GM23338 (cell line): ENCODE data around the gene CENPS. TPM values are rescaled to one million over a fixed set of nuclear protein-coding genes. Genes with fewer than 3 reads are reported as not detected.

Experiments
- ATAC-seq: fragments of 200-7000 bp; cut with Tn5 transposase; 3 replicates; pipeline ENCODE4 v1.9.1; 2020
- DNase-seq: peaks from one replicate; pipeline ENCODE4 v3.0.0-alpha.2; 2015; ENCODE audit warnings: low spot score
- H2AFZ ChIP-seq: fragments of 200-600 bp; sonication (generic); 2 replicates; pipeline ENCODE4 v1.8.0; 2016; ENCODE audit warnings: antibody characterized with exemption, mild to moderate bottlenecking, moderate library complexity
- H3F3A ChIP-seq: fragments of 200-600 bp; sonication (generic); replicated peaks from 2 replicates; pipeline ENCODE4 v1.8.0; 2017; ENCODE audit warnings: antibody characterized with exemption, mixed run types, low read depth
- H3K27ac ChIP-seq: fragments of 200-600 bp; sonication (generic); 2 replicates; pipeline ENCODE4 v1.6.1; 2016; ENCODE audit warnings: low read depth
- H3K27me3 ChIP-seq: fragments of 200-600 bp; sonication (generic); 2 replicates; pipeline ENCODE4 v1.8.0; 2016; ENCODE audit warnings: mild to moderate bottlenecking, mixed run types, moderate library complexity; ENCODE audit not compliant: insufficient read depth
- H3K36me3 ChIP-seq: fragments of 200-600 bp; sonication (generic); 2 replicates; pipeline ENCODE4 v1.8.0; 2016; ENCODE audit warnings: mild to moderate bottlenecking; ENCODE audit not compliant: insufficient read depth
- H3K4me1 ChIP-seq: fragments of 200-600 bp; sonication (generic); 2 replicates; pipeline ENCODE4 v1.8.0; 2016; ENCODE audit warnings: mild to moderate bottlenecking, moderate library complexity; ENCODE audit not compliant: insufficient read depth
- H3K4me2 ChIP-seq: fragments of 200-600 bp; sonication (generic); 2 replicates; pipeline ENCODE4 v1.7.1; 2017; ENCODE audit warnings: mixed run types
- H3K4me3 ChIP-seq: fragments of 200-600 bp; sonication (generic); 2 replicates; pipeline ENCODE4 v1.6.1; 2016; ENCODE audit warnings: mixed run types
- H3K79me2 ChIP-seq: fragments of 200-600 bp; sonication (generic); replicated peaks from 2 replicates; pipeline ENCODE4 v1.8.0; 2017; ENCODE audit warnings: mild to moderate bottlenecking; ENCODE audit not compliant: insufficient read depth
- H3K9me2 ChIP-seq: fragments of 200-600 bp; sonication (generic); 2 replicates; pipeline ENCODE4 v1.8.0; 2017; ENCODE audit not compliant: insufficient read depth
- H4K20me1 ChIP-seq: fragments of 200-600 bp; sonication (generic); replicated peaks from 2 replicates; pipeline ENCODE4 v1.8.0; 2017; ENCODE audit warnings: mild to moderate bottlenecking; ENCODE audit not compliant: insufficient read depth
- H3K27ac Mint-ChIP-seq: 2 replicates; pipeline ENCODE4 v1.8.0; 2020; ENCODE audit warnings: inconsistent platforms, mild to moderate bottlenecking, moderate library complexity, mixed read lengths
- H3K27me3 Mint-ChIP-seq: 3 replicates; pipeline ENCODE4 v1.8.0; 2022; ENCODE audit warnings: low read depth, mild to moderate bottlenecking, moderate library complexity, mixed read lengths, inconsistent platforms; ENCODE audit not compliant: insufficient read depth, poor library complexity
- H3K36me3 Mint-ChIP-seq: 3 replicates; pipeline ENCODE4 v1.8.0; 2021; ENCODE audit warnings: low read depth, mild to moderate bottlenecking, inconsistent platforms, moderate library complexity, mixed read lengths
- H3K4me1 Mint-ChIP-seq: 3 replicates; pipeline ENCODE4 v1.8.0; 2020; ENCODE audit warnings: mild to moderate bottlenecking, inconsistent platforms, mixed read lengths
- H3K4me3 Mint-ChIP-seq: 3 replicates; pipeline ENCODE4 v1.8.0; 2021; ENCODE audit warnings: moderate library complexity, mild to moderate bottlenecking, inconsistent platforms, mixed read lengths
- H3K9me3 Mint-ChIP-seq: 3 replicates; pipeline ENCODE4 v1.8.0; 2020; ENCODE audit warnings: moderate library complexity, mild to moderate bottlenecking, inconsistent platforms, mixed read lengths
- CREB1 ChIP-seq: fragments of 250-450 bp; sonication (Bioruptor Pico); IDR thresholded peaks from 2 replicates; pipeline ENCODE4 v1.5.0; 2020; ENCODE audit warnings: low read depth, mild to moderate bottlenecking, moderate library complexity
- EZH2 ChIP-seq: fragments of 200-600 bp; sonication (generic); IDR thresholded peaks from one replicate; pipeline ENCODE4 v1.8.0; 2017; ENCODE audit warnings: antibody characterized with exemption, mild to moderate bottlenecking, low read depth; ENCODE audit not compliant: unreplicated experiment
- EZH2phosphoT487 ChIP-seq: fragments of 200-600 bp; sonication (generic); IDR thresholded peaks from one replicate; pipeline ENCODE4 v1.8.1; 2018; ENCODE audit warnings: antibody characterized with exemption; ENCODE audit not compliant: unreplicated experiment
- JUNB ChIP-seq: IDR thresholded peaks from one replicate; pipeline ENCODE4 v1.6.1; 2016; ENCODE audit warnings: antibody characterized with exemption; ENCODE audit not compliant: unreplicated experiment
- NANOG ChIP-seq: IDR thresholded peaks from 2 replicates; pipeline ENCODE4 v1.6.1; 2016; ENCODE audit warnings: antibody characterized with exemption, borderline replicate concordance
- STAT1 ChIP-seq: IDR thresholded peaks from one replicate; pipeline ENCODE4 v1.6.1; 2016; ENCODE audit warnings: antibody characterized with exemption; ENCODE audit not compliant: unreplicated experiment
- ZNF114 ChIP-seq: fragments of 250-450 bp; sonication (Bioruptor Pico); IDR thresholded peaks from 2 replicates; pipeline ENCODE4 v1.5.0; 2020; ENCODE audit warnings: mild to moderate bottlenecking, moderate library complexity
- ZNF331 ChIP-seq: fragments of 250-450 bp; sonication (Bioruptor Pico); IDR thresholded peaks from 2 replicates; pipeline ENCODE4 v1.5.0; 2020; ENCODE audit warnings: low read depth, mild to moderate bottlenecking, moderate library complexity
- polyA plus RNA-seq: library from polyadenylated mRNA; unstranded; fragments of >200 nt; fragmentation: Nextera tagmentation; extraction: Ambion mirVana; gene quantifications from 2 replicates; pipeline ENCODE4 v1.2.1, GENCODE V29; 2016
- total RNA-seq: library from RNA; depleted of rRNA; stranded (reverse); fragments of >200 nt; shearing (Covaris generic); gene quantifications from 2 replicates; pipeline ENCODE4 v1.2.3, GENCODE V29; 2014
- TF ChIP-seq, protein P1 (sequence below), 2 experiments: fragments of 200-600 bp in 1 of 2; sonication (generic) in 1 of 2; conservative IDR thresholded peaks; 2 replicates each; pipeline versions ENCODE4 v1.5.1 to v1.6.1; 2016 to 2017; ENCODE audit warnings: antibody characterized with exemption in 2 of 2, low read depth in 2 of 2, mild to moderate bottlenecking in 2 of 2, moderate library complexity in 1 of 2
- TF ChIP-seq, protein P2 (sequence below): fragments of 250-450 bp; sonication (Bioruptor Pico); IDR thresholded peaks from 2 replicates; pipeline ENCODE4 v1.5.0; 2020; ENCODE audit warnings: mild to moderate bottlenecking, moderate library complexity
- TF ChIP-seq, protein P3 (sequence below): IDR thresholded peaks from 2 replicates; pipeline ENCODE4 v1.6.1; 2016; ENCODE audit warnings: antibody characterized with exemption
- TF ChIP-seq, protein P4 (sequence below): IDR thresholded peaks from one replicate; pipeline ENCODE4 v1.6.1; 2018; ENCODE audit warnings: antibody characterized with exemption; ENCODE audit not compliant: unreplicated experiment

Gene CENPS
- total and polyA plus RNA-seq, 2 experiments from 2014 or later: 4.7 to 31.3 TPM

DNA sequence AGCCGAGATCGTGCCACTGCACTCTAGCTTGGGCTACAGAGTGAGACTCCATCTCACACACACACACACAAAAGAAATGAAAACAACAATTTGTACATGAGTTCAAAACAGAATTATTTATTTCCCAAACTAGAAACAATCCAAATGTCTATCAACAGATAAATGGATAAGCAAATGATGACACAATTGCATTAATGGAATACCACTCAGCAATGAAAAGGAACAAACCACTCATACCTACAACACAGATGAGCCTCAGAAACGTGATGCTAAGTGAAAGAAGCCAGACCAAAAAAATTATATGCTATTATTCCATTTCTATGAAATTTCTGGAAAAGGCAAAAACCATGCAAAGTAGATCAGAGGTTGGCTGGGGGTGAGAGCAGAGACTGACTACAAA lies 33.4 kb upstream of the CENPS start:
- Histone ChIP-seq H3K27ac (no peak overlapping the region), H3K36me3 (peaks cover 14% of the 10 kb centered on the region), H4K20me1 (peaks cover 20% of the 10 kb centered on the region), H3K4me2 (no peak overlapping the region), H3K79me2 (peaks cover 25% of the 10 kb centered on the region), H2AFZ (no peak overlapping the region), H3K27me3 (no peaks in the 10 kb centered on the region), H3K9me2 (no peaks in the 10 kb centered on the region), H3K4me3 (no peak overlapping the region), H3K4me1 (peaks cover 12% of the 10 kb centered on the region), H3F3A (peaks cover 8% of the 10 kb centered on the region; the same call in 1 of the 2 replicates)
- ATAC-seq (no peak), DNase-seq (no peak)
- H3K4me1 Mint-ChIP-seq: peaks cover 13% of the 10 kb centered on the region
- no peak overlapping the region for H3K27ac Mint-ChIP-seq
- H3K4me3 Mint-ChIP-seq: peak overlapping the region; percentile 46
- H3K27me3 Mint-ChIP-seq: peaks cover 1% of the 10 kb centered on the region
- H3K9me3 Mint-ChIP-seq: peaks cover 7% of the 10 kb centered on the region
- TF ChIP-seq EZH2phosphoT487 (no peak), ZNF331 (CRISPR knock-in tag) (no peak), EZH2 (no peak), CREB1 (CRISPR knock-in tag) (no peak), NANOG (no peak), ZNF114 (CRISPR knock-in tag) (no peak), JUNB (no peak), STAT1 (no peak)
- TF ChIP-seq, protein P1, sequence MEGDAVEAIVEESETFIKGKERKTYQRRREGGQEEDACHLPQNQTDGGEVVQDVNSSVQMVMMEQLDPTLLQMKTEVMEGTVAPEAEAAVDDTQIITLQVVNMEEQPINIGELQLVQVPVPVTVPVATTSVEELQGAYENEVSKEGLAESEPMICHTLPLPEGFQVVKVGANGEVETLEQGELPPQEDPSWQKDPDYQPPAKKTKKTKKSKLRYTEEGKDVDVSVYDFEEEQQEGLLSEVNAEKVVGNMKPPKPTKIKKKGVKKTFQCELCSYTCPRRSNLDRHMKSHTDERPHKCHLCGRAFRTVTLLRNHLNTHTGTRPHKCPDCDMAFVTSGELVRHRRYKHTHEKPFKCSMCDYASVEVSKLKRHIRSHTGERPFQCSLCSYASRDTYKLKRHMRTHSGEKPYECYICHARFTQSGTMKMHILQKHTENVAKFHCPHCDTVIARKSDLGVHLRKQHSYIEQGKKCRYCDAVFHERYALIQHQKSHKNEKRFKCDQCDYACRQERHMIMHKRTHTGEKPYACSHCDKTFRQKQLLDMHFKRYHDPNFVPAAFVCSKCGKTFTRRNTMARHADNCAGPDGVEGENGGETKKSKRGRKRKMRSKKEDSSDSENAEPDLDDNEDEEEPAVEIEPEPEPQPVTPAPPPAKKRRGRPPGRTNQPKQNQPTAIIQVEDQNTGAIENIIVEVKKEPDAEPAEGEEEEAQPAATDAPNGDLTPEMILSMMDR (conservative IDR thresholded peaks at IDR 0.05; ENCODE audit: low read depth in 2 of 2): no peak
- TF ChIP-seq, protein P2, sequence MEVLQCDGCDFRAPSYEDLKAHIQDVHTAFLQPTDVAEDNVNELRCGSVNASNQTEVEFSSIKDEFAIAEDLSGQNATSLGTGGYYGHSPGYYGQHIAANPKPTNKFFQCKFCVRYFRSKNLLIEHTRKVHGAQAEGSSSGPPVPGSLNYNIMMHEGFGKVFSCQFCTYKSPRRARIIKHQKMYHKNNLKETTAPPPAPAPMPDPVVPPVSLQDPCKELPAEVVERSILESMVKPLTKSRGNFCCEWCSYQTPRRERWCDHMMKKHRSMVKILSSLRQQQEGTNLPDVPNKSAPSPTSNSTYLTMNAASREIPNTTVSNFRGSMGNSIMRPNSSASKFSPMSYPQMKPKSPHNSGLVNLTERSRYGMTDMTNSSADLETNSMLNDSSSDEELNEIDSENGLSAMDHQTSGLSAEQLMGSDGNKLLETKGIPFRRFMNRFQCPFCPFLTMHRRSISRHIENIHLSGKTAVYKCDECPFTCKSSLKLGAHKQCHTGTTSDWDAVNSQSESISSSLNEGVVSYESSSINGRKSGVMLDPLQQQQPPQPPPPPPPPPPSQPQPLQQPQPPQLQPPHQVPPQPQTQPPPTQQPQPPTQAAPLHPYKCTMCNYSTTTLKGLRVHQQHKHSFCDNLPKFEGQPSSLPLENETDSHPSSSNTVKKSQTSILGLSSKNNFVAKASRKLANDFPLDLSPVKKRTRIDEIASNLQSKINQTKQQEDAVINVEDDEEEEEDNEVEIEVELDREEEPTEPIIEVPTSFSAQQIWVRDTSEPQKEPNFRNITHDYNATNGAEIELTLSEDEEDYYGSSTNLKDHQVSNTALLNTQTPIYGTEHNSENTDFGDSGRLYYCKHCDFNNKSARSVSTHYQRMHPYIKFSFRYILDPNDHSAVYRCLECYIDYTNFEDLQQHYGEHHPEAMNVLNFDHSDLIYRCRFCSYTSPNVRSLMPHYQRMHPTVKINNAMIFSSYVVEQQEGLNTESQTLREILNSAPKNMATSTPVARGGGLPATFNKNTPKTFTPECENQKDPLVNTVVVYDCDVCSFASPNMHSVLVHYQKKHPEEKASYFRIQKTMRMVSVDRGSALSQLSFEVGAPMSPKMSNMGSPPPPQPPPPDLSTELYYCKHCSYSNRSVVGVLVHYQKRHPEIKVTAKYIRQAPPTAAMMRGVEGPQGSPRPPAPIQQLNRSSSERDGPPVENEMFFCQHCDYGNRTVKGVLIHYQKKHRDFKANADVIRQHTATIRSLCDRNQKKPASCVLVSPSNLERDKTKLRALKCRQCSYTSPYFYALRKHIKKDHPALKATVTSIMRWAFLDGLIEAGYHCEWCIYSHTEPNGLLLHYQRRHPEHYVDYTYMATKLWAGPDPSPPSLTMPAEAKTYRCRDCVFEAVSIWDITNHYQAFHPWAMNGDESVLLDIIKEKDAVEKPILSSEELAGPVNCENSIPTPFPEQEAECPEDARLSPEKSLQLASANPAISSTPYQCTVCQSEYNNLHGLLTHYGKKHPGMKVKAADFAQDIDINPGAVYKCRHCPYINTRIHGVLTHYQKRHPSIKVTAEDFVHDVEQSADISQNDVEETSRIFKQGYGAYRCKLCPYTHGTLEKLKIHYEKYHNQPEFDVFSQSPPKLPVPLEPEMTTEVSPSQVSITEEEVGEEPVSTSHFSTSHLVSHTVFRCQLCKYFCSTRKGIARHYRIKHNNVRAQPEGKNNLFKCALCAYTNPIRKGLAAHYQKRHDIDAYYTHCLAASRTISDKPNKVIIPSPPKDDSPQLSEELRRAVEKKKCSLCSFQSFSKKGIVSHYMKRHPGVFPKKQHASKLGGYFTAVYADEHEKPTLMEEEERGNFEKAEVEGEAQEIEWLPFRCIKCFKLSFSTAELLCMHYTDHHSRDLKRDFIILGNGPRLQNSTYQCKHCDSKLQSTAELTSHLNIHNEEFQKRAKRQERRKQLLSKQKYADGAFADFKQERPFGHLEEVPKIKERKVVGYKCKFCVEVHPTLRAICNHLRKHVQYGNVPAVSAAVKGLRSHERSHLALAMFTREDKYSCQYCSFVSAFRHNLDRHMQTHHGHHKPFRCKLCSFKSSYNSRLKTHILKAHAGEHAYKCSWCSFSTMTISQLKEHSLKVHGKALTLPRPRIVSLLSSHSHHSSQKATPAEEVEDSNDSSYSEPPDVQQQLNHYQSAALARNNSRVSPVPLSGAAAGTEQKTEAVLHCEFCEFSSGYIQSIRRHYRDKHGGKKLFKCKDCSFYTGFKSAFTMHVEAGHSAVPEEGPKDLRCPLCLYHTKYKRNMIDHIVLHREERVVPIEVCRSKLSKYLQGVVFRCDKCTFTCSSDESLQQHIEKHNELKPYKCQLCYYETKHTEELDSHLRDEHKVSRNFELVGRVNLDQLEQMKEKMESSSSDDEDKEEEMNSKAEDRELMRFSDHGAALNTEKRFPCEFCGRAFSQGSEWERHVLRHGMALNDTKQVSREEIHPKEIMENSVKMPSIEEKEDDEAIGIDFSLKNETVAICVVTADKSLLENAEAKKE (CRISPR knock-in tag): no peak
- TF ChIP-seq, protein P3, sequence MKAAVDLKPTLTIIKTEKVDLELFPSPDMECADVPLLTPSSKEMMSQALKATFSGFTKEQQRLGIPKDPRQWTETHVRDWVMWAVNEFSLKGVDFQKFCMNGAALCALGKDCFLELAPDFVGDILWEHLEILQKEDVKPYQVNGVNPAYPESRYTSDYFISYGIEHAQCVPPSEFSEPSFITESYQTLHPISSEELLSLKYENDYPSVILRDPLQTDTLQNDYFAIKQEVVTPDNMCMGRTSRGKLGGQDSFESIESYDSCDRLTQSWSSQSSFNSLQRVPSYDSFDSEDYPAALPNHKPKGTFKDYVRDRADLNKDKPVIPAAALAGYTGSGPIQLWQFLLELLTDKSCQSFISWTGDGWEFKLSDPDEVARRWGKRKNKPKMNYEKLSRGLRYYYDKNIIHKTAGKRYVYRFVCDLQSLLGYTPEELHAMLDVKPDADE: no peak
- TF ChIP-seq, protein P4, sequence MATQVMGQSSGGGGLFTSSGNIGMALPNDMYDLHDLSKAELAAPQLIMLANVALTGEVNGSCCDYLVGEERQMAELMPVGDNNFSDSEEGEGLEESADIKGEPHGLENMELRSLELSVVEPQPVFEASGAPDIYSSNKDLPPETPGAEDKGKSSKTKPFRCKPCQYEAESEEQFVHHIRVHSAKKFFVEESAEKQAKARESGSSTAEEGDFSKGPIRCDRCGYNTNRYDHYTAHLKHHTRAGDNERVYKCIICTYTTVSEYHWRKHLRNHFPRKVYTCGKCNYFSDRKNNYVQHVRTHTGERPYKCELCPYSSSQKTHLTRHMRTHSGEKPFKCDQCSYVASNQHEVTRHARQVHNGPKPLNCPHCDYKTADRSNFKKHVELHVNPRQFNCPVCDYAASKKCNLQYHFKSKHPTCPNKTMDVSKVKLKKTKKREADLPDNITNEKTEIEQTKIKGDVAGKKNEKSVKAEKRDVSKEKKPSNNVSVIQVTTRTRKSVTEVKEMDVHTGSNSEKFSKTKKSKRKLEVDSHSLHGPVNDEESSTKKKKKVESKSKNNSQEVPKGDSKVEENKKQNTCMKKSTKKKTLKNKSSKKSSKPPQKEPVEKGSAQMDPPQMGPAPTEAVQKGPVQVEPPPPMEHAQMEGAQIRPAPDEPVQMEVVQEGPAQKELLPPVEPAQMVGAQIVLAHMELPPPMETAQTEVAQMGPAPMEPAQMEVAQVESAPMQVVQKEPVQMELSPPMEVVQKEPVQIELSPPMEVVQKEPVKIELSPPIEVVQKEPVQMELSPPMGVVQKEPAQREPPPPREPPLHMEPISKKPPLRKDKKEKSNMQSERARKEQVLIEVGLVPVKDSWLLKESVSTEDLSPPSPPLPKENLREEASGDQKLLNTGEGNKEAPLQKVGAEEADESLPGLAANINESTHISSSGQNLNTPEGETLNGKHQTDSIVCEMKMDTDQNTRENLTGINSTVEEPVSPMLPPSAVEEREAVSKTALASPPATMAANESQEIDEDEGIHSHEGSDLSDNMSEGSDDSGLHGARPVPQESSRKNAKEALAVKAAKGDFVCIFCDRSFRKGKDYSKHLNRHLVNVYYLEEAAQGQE: no peak
- peaks cover 41% of the 10 kb centered on the region for H3K36me3 Mint-ChIP-seq
